Measurements from ENCODE around the gene DGKI. TPM values are rescaled to one million over a fixed set of nuclear protein-coding genes. Genes with fewer than 3 reads are reported as not detected.

DGKI gene
- total RNA-seq, 2 experiments from 2014 or later = 0.53 to 0.91 TPM

DNA sequence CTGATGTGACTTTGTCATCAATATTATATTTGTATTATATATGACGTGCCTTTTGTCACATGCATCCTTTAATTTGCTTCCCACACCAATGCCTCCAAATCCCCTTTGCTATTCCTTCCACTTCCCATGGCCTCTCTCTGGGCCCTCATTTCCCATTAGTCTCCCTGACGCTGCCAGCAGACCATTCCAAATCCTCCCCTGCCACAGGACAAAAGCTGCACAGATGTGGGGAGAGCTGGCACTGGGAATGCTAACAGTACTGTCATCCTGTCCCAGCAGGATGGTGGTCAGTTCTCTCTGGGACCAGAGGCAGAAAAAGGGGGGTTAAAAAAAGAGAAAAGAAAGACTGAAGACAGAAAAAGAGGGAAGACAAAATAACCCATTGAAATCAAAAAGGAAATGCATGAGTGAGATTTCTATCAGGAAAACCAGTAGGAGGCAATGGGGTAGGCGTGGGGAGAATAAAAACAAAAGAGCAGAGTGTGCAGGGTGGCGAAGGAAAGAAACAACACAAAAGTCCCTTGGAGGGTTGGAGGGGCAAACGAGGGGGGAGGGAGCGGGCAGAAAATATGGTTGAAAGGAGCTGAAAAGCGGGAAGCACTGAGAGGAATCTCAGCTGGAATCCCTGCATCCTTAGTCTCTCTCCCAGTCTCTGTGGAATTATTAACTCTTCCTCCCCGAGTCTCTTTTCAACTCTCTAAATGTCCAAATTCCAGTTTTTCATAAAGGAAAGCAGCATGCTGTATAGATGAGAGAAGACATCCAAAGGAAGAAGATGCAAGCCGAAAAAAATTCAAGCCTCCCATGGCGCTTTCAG lies 444.0 kb downstream of the DGKI start:
- no peak for DNase-seq
- Mint-ChIP-seq H3K27ac (no peak overlapping the region), H3K27me3 (no peaks in the 10 kb centered on the region), H3K4me3 (no peak overlapping the region), H3K4me1 (no peaks in the 10 kb centered on the region), H3K9me3 (no peaks in the 10 kb centered on the region), H3K36me3 (ENCODE audit: low read depth) (no peaks in the 10 kb centered on the region)
- ChIA-PET CTCF (no interaction called here), POLR2A (no interaction called here)

DNA sequence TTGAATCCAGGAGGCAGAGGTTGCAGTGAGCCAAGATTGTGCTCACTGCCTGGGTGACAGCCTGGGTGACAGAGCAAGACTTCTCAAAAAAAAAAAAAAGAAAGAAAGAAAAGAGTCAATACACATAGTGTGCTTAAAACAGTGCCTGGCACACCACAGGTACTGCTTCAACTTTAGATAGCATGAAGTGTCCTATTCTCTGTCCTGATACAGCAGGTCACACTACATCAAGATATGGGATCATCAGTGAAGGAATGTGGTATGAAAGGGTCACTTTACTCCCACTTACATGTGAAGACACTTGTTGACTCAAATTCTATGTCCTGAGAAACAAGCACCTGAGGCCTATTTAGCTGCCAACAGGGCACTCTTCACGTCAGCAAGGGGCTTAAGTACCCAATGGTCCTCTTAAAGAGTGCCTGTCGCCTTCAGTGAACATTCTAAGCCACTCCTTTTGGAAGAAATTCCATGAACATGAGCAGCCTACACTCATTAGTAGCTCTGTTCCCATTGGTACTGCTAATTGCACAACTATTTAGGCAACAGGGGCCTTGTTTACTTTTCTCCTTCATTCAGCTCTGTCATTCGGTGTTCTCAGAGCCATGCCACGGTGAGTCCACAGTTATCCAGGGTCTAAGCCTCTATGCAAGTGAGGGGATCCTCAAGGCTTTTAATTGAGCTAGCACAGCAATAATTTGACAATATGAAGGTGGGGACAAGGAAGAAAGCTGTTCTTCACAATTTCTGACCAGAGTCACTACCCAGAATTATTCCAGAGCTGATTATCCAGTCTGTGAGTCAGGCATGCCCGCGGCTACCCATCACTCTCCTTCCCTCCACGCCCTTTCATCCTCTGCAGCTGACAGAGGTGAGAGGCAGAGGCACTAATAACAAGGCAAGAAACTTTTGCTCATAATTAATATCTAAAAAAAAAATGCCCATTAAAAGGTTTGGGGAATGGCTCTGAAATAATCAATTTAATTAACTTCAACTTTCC lies 446.6 kb downstream of the DGKI start:
- H3K27ac Mint-ChIP-seq = no peak overlapping the region
- H3K4me1 Mint-ChIP-seq = no peaks in the 10 kb centered on the region
- CTCF ChIA-PET = no interaction called here
- no peak overlapping the region for H3K4me3 Mint-ChIP-seq
- no peak for DNase-seq
- POLR2A ChIA-PET = no interaction called here
- H3K9me3 Mint-ChIP-seq = no peaks in the 10 kb centered on the region
- H3K36me3 Mint-ChIP-seq (ENCODE audit: low read depth) = no peaks in the 10 kb centered on the region
- H3K27me3 Mint-ChIP-seq = no peaks in the 10 kb centered on the region

DNA sequence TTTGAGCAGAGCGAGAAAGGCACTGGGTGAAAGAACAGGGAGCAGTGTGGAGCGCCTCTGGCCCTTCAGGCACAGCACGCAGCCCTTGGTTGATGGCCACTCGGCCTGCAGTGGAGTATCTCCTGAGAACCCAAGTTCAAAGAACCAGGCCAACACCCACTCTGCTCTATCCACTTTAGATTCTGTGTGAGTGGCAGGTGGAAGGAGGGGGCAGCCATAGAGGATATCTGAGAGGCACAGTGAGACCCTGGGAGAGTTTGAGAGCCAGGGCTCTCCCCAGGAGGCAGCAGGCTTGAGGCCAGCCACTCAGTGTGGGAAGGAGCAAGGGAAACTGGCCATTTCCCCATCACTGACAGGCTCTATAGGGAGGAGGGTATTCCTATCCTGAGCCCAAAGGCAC lies 450.7 kb downstream of the DGKI start:
- ChIA-PET POLR2A (no interaction called here), CTCF (no interaction called here)
- Mint-ChIP-seq H3K27me3 (no peaks in the 10 kb centered on the region), H3K9me3 (no peaks in the 10 kb centered on the region), H3K4me1 (no peaks in the 10 kb centered on the region), H3K36me3 (ENCODE audit: low read depth) (no peaks in the 10 kb centered on the region), H3K27ac (no peak overlapping the region), H3K4me3 (no peak overlapping the region)
- no peak for DNase-seq

DNA sequence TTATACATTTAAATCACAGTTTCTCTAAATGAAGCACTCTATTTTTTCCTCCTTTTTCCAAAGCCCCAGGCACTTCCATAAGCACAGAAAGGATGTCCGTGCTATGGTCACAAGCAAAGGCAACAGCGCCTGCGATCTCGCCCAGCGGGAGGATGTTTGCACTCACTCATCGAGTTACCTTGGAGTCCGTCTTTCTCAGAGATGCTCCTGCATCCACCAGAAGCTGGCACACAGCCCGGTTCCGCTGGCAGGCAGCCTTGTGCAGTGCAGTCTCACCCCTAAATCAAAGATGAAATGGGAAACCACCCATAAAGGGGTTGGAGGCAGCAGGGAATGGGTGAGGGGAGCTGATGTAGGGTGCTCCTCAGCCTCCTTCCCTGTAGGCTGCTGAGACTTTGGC lies 451.4 kb downstream of the DGKI start:
- no peaks in the 10 kb centered on the region for H3K9me3 Mint-ChIP-seq
- no peaks in the 10 kb centered on the region for H3K4me1 Mint-ChIP-seq
- CTCF ChIA-PET = no interaction called here
- no peaks in the 10 kb centered on the region for H3K36me3 Mint-ChIP-seq (ENCODE audit: low read depth)
- H3K4me3 Mint-ChIP-seq = no peak overlapping the region
- H3K27ac Mint-ChIP-seq = no peak overlapping the region
- no peaks in the 10 kb centered on the region for H3K27me3 Mint-ChIP-seq
- no peak for DNase-seq
- POLR2A ChIA-PET = no interaction called here

DNA sequence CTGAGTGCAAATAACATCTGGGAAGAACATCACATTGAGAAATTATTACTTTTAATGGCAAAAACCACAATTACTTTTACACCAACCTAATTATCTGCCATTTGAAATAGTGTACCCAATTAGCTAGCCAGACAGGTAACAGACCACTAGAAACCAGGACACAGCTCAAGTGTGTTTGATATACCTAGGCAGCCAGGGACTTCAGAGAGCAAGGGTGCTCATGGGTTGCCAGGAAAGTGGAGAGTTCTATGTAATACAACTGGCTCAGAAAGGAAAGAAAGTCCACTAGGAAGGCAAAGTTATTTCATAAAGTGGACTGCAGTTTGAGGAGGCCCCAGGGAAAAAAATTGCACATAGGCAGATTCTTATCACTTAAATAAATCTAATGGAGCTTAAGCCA lies 453.2 kb downstream of the DGKI start:
- ChIA-PET POLR2A (no interaction called here), CTCF (no interaction called here)
- H3K27ac Mint-ChIP-seq = no peak overlapping the region
- no peak overlapping the region for H3K4me3 Mint-ChIP-seq
- H3K4me1 Mint-ChIP-seq = no peaks in the 10 kb centered on the region
- H3K9me3 Mint-ChIP-seq = no peaks in the 10 kb centered on the region
- no peaks in the 10 kb centered on the region for H3K36me3 Mint-ChIP-seq (ENCODE audit: low read depth)
- H3K27me3 Mint-ChIP-seq = no peaks in the 10 kb centered on the region
- no peak for DNase-seq

DNA sequence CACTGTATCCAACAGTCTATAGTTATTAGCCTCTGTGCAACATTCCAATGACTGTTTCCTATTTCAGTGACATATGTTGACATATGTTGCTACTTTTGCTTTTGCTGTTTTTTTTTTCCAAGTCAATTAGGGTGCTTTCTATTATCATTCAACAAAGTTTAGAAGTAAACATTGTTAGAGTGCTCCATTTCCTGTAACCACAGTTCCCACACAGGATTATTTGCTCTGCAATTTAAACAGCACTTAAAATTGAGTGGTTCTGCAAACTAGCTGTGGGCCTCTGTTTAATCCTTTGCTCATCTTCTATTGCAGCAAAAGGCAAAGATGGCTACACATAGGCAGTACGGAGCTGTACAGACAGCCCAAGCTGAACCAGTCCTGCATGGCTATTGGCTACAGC lies 456.7 kb downstream of the DGKI start:
- Mint-ChIP-seq H3K4me1 (no peaks in the 10 kb centered on the region), H3K9me3 (no peaks in the 10 kb centered on the region), H3K27ac (no peak overlapping the region), H3K27me3 (no peaks in the 10 kb centered on the region), H3K36me3 (ENCODE audit: low read depth) (no peaks in the 10 kb centered on the region), H3K4me3 (no peak overlapping the region)
- CTCF ChIA-PET = no interaction called here
- POLR2A ChIA-PET = no interaction called here
- no peak for DNase-seq

DNA sequence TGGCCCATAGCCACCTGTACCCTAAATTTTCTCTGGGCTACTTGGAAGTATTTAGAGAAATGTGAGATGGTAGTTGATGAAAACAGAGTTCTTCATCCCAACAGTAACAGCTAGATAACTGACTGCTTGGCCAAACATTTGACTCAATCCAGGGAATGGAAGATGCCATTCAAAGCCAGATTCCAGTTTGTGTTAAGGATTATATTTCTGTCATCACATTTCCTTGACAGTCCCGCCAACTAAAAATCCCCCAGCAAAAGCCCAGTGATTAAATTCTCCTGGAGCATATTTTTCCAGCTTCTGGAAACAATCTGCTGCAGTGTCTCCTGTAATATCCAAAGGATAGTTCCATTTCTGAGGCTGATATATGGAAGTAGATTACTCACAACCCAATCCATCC lies 457.9 kb downstream of the DGKI start:
- CTCF ChIA-PET = no interaction called here
- no peaks in the 10 kb centered on the region for H3K36me3 Mint-ChIP-seq (ENCODE audit: low read depth)
- no peak overlapping the region for H3K4me3 Mint-ChIP-seq
- no peaks in the 10 kb centered on the region for H3K9me3 Mint-ChIP-seq
- POLR2A ChIA-PET = no interaction called here
- H3K27ac Mint-ChIP-seq = no peak overlapping the region
- no peak for DNase-seq
- no peaks in the 10 kb centered on the region for H3K27me3 Mint-ChIP-seq
- no peaks in the 10 kb centered on the region for H3K4me1 Mint-ChIP-seq

DNA sequence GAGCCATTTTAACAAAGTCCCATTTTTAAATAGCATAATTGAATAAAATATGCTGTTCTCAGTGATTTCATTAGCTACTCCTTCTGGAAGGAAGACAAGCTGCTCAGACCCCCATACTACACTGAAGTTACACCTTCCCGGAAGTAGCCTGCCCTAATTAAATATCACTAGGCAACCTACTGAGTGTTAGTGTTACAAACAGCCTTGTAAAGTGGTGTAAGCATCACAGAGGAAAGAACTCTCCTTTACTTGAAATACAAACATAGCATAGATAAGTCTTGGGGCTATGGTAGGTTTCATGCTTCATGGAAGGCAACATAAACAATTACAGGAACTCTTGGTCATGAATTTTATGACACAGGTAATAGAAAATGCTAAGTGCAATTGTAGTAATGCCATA lies 459.8 kb downstream of the DGKI start:
- no peaks in the 10 kb centered on the region for H3K4me1 Mint-ChIP-seq
- no peak overlapping the region for H3K27ac Mint-ChIP-seq
- DNase-seq = no peak
- H3K9me3 Mint-ChIP-seq = no peaks in the 10 kb centered on the region
- no peak overlapping the region for H3K4me3 Mint-ChIP-seq
- ChIA-PET POLR2A (no interaction called here), CTCF (no interaction called here)
- H3K27me3 Mint-ChIP-seq = no peaks in the 10 kb centered on the region
- H3K36me3 Mint-ChIP-seq (ENCODE audit: low read depth) = no peaks in the 10 kb centered on the region

DNA sequence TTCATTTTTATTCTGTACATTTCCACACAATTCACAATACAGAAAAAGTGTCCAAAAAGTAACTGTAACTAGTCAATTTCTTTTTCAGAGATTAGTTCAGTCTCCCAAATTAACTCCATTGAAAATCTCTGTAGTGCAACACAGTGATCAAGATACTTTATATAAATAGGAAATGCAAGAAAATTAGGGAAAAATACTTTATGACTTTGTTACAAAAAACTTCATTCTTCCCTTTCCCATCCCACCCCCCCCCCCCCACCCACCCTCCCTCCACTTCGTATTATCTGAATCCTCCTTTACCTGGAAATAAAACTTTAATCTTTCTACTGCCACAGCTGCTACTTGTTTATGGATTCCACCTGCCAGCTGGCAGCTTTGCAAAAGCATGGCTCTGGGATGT lies 465.7 kb downstream of the DGKI start:
- no peaks in the 10 kb centered on the region for H3K9me3 Mint-ChIP-seq
- DNase-seq = no peak

DNA sequence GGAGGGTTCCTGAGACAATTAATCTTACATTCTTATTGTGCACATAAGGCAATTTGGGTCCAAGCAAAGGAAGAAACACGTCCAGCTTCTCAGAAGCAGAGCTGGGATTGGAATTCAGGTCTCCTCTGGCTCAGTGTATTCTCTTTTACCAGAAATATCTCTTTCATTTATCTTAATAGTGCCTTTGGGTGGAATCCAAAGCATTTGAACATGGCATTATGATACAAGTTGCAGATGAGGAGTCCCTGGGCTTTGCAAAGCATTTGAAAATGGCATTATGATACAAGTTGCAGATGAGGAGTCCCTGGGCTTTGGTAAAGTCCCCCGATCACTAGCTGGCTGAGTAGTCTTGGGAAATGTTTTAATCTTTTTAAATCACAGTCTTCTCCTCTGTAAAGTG lies 473.3 kb downstream of the DGKI start:
- Mint-ChIP-seq H3K4me3 (no peak overlapping the region), H3K27me3 (no peaks in the 10 kb centered on the region), H3K36me3 (ENCODE audit: low read depth) (no peaks in the 10 kb centered on the region), H3K9me3 (peaks cover 8% of the 10 kb centered on the region), H3K27ac (no peak overlapping the region), H3K4me1 (no peaks in the 10 kb centered on the region)
- CTCF ChIA-PET = no interaction called here
- POLR2A ChIA-PET = no interaction called here
- no peak for DNase-seq

More for the DNA sequence above, 465.7 kb downstream of the DGKI start:
- ChIA-PET CTCF (no interaction called here), POLR2A (no interaction called here)
- no peaks in the 10 kb centered on the region for H3K4me1 Mint-ChIP-seq
- H3K27ac Mint-ChIP-seq = no peak overlapping the region
- H3K27me3 Mint-ChIP-seq = no peaks in the 10 kb centered on the region
- no peaks in the 10 kb centered on the region for H3K36me3 Mint-ChIP-seq (ENCODE audit: low read depth)
- H3K4me3 Mint-ChIP-seq = no peak overlapping the region

DNA sequence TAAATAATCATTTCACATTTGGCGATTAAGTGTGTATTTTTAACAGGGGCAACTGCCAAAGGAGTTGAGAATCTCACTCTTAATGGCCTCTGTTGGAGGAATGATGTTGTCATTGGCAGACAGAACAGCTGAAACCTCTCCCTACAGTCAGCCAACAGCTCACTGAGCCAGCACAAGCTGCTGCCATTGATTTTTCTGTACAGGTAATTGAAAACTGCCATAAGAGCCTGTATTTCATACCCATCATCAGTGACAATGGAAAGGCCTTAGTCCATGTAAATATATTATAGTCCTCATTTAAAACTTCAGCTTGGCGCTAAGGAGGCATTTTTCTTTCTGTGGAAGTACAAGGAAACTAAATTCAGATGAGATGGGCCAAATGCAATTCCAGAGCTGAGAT lies 475.2 kb downstream of the DGKI start:
- H3K4me1 Mint-ChIP-seq = no peaks in the 10 kb centered on the region
- no peaks in the 10 kb centered on the region for H3K36me3 Mint-ChIP-seq (ENCODE audit: low read depth)
- H3K27ac Mint-ChIP-seq = no peak overlapping the region
- DNase-seq = no peak
- no peaks in the 10 kb centered on the region for H3K27me3 Mint-ChIP-seq
- no peak overlapping the region for H3K4me3 Mint-ChIP-seq
- peaks cover 8% of the 10 kb centered on the region for H3K9me3 Mint-ChIP-seq
- POLR2A ChIA-PET = no interaction called here
- CTCF ChIA-PET = no interaction called here

DNA sequence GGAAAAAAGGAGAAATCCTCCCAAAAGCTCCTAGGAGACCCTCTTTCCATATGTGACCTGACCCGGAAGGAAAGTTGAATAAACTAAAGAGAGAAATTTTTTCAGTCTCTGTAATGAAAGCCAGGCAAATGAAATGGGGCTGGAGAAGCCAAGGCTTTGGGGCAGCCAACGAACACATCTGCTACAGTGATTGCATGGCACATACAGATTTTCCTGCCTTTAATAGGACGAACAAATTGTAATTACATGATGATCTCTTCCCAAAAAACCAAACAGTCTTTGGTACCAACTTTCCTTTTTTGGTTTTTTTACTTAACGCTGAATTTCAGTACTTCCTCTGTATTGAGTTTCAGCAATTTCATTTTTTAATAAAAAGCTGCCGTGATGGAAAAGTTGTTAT lies 479.8 kb downstream of the DGKI start:
- Mint-ChIP-seq H3K36me3 (ENCODE audit: low read depth) (no peaks in the 10 kb centered on the region), H3K27ac (no peak overlapping the region), H3K9me3 (peaks cover 13% of the 10 kb centered on the region), H3K27me3 (no peaks in the 10 kb centered on the region), H3K4me1 (no peaks in the 10 kb centered on the region), H3K4me3 (no peak overlapping the region)
- ChIA-PET CTCF (no interaction called here), POLR2A (no interaction called here)
- no peak for DNase-seq

DNA sequence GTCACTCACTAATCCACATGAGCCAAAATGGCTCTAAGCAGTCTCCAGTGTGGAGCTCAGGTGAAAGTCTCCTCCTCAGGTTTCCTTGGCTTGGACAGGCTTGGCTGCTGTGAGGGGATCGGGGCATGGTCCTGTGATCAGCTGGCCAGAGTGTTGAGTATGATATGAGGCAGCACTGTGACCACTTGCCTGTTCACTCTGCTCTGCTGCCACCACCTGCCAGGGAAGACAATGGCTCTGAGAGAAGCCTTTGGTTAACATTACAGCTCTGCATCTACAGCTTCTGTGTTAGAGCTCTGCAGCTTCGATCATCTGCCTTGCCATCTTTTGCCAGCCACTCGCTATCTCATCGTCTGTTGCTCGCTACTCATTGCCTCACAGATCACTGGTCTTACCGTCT lies 483.1 kb downstream of the DGKI start:
- no peak overlapping the region for H3K4me3 Mint-ChIP-seq
- DNase-seq = no peak
- H3K27me3 Mint-ChIP-seq = no peaks in the 10 kb centered on the region
- no peaks in the 10 kb centered on the region for H3K4me1 Mint-ChIP-seq
- ChIA-PET POLR2A (no interaction called here), CTCF (no interaction called here)
- H3K27ac Mint-ChIP-seq = no peak overlapping the region
- H3K9me3 Mint-ChIP-seq = peaks cover 31% of the 10 kb centered on the region
- H3K36me3 Mint-ChIP-seq (ENCODE audit: low read depth) = no peaks in the 10 kb centered on the region

Data from activated CD4-positive, alpha-beta memory T cell treated with anti-CD3 and anti-CD28 coated beads, Interleukin-2, amount 10 ng/mL, durations not matched to agents 7 days and 5 days (primary cell).